ENCODE measurements around the gene CCDC88B.

The CCDC88B gene, protein sequence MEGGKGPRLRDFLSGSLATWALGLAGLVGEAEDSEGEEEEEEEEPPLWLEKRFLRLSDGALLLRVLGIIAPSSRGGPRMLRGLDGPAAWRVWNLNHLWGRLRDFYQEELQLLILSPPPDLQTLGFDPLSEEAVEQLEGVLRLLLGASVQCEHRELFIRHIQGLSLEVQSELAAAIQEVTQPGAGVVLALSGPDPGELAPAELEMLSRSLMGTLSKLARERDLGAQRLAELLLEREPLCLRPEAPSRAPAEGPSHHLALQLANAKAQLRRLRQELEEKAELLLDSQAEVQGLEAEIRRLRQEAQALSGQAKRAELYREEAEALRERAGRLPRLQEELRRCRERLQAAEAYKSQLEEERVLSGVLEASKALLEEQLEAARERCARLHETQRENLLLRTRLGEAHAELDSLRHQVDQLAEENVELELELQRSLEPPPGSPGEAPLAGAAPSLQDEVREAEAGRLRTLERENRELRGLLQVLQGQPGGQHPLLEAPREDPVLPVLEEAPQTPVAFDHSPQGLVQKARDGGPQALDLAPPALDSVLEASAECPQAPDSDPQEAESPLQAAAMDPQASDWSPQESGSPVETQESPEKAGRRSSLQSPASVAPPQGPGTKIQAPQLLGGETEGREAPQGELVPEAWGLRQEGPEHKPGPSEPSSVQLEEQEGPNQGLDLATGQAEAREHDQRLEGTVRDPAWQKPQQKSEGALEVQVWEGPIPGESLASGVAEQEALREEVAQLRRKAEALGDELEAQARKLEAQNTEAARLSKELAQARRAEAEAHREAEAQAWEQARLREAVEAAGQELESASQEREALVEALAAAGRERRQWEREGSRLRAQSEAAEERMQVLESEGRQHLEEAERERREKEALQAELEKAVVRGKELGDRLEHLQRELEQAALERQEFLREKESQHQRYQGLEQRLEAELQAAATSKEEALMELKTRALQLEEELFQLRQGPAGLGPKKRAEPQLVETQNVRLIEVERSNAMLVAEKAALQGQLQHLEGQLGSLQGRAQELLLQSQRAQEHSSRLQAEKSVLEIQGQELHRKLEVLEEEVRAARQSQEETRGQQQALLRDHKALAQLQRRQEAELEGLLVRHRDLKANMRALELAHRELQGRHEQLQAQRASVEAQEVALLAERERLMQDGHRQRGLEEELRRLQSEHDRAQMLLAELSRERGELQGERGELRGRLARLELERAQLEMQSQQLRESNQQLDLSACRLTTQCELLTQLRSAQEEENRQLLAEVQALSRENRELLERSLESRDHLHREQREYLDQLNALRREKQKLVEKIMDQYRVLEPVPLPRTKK (N-terminal part only)

DNA sequence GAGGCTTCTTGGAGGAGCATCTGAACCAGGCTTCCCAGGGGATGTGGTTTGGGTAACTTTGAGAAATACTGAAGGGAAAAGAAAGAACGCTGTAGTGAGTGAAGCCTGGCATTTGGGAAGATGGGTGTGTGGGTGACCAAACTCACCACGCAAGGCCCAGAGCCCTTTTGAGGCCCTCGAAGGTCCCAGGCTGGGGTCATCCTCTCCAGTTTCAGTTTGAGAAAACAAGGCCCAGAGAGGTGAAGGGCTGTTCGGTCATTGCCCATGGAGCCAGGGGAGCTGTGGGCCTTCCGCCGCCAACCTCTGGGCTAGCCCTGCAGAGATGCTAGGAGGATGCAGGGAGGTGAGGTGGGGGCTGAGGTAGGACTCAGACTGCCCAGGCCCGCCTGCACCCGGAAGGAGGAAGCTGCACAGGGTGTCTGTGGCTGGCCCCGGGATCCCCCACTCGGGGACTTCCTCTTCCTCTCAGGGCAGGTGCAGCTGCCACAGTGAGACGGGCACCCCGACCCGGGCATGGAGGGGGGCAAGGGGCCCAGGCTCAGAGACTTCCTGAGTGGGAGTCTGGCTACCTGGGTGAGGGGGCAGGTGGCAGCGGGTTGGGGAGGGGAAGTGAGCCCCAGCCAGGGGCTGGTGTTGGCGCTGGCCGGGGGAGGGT is at the start of gene CCDC88B:
CCDC88B (plus strand) TSS at position 451 of the 655 bp plus-strand sequence; CDS start at position 514, 63 bp downstream.
- intact Hi-C loops (cut with DNase I), result no loop called here
- peak in 2 of 10 donors; percentile 16 to 39 for DNase-seq

DNA sequence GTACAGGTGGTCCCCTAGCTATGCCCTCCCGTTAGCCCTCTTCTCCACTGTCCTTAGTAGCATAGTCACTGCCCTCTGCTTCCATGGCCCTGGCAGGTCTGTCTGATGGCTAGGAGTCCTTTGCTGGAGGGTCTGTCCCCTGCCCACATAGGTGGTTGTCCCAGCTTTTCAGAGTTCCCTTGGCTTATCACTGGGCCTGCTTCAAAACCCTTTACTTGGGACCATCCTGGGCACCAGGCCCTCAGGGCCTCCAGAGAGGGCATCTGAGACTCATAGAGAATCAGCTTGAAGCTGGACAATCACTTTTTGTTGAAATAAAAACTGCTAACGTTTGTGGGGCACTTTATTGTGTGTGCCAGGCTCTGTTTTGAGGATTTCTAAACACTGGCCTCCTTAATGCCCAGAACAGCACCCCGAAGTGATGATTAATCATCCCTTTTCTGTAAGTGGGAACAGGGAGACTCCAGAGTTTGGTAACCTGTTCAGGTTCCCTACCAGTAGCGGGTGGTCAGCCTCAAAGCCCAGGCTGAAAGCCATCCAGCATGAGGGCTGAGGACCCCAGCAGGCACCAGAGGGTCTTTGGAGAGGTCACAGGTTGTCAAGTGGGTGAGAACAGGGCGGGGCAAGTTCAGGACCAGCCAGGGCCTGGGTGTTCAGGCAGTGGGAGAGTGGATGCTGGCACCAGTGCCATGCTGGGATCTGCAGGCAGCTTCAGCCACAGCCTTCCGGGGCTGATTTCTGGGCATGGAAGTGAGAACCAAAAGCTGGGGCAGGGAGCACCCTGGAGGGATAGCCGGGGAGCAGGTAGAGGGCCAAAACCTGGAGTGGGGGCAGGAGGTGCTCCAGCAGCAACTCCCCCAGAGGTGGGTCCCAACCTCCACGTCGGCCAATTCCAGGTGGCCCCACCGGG is 49.4 kb upstream of the CCDC88B start:
- intact Hi-C loops (cut with DNase I), result no loop called here
- no peak for DNase-seq

DNA sequence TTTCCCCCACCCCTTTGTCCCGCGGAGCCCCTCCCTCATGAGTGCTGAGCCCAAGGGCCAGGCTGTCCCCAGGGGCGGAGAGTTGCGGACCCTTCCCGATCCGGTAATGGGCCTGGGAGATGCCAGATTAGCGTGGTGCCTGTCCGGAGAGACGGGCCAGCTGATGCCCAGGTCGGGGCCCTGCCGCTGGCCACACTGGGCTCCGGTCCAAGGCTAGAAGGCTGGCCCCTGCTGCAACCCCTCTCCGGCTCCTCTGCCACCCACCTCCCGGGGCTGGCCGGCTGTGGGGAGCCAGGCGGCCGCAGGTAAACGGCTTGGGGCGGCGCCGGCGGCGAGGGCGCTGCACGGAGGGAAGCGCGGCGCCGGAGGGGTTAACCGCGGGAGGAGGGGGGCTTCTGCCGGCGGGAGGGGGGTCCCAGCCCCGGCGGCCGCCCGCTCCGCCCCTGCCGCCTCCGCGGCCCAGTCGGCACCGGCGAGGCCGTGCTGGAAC is 48.7 kb upstream of the CCDC88B start, which contains the start of gene KCNK4:
KCNK4 (plus strand) TSS at position 41 of the 490 bp plus-strand sequence. CDS start 1,717 bp downstream, outside the sequence.
- intact Hi-C loops (cut with DNase I), result no loop called here
- no peak for DNase-seq

DNA sequence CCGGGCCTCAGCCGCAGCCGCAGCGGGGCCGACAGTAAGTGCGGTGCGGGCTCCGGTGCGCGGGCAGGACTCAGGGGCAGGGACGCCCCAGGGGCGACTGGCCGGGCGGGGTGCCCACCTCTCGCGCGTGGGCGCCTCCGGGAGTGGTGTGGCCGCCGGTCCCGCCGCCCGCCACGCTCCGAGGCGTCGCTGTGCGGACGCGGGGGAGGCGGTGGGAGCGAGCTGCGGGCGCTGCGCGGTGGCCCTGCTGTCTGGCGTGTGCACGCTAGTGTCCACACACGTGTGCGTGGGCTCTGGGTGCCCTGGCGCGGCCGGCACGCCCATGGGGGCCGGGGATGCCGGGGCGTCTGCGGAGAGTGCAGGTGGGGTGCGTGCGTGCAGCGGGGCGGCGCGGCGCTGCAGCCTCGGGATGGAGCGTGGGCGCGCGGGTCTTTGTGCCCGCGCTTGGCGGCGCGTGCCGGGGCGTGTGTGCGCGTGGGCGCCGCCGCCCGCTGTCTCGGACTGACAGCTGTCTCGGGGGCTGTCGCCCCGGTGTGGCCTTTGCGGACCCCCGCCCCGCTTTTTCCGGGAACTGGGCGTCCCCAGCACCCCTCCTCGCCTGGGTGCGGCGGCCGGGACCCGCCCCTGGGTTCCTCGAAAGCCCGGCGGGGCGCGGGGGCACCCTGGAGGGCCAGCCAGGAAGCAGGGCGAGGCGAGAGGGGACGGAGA is 48.1 kb upstream of the CCDC88B start:
- intact Hi-C loops (cut with DNase I), result no loop called here
- DNase-seq, result peak in 1 of 10 donors; percentile 31

DNA sequence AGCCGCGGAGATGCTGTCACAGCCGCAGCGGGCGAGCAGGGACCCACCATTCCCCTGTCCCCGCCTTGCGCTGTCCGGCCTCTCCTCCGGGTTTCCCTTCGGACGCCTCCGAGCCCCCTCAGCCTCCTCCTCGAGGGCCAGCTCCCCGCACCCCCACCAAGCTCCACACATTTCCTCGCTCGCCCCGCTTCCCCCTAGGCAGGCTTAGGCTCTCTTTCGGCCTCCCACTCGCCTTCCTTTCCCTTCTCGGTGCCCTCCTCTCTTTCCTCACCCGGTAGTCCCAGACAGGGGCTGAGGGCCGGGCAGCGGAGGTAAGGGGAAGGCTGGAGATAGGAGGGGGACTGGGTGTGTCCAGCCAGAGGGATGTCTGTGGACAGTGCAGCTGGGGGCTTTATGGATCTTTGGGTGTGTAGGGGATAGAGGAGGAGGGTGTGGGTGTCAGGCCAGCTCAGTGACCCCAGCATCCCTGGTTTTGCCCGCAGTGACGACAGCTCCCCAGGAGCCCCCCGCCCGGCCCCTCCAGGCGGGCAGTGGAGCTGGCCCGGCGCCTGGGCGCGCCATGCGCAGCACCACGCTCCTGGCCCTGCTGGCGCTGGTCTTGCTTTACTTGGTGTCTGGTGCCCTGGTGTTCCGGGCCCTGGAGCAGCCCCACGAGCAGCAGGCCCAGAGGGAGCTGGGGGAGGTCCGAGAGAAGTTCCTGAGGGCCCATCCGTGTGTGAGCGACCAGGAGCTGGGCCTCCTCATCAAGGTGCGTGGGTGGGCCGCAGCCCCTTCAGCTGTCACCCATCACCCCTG is 47.3 kb upstream of the CCDC88B start:
- intact Hi-C loops (cut with DNase I), result no loop called here
- DNase-seq, result no peak

DNA sequence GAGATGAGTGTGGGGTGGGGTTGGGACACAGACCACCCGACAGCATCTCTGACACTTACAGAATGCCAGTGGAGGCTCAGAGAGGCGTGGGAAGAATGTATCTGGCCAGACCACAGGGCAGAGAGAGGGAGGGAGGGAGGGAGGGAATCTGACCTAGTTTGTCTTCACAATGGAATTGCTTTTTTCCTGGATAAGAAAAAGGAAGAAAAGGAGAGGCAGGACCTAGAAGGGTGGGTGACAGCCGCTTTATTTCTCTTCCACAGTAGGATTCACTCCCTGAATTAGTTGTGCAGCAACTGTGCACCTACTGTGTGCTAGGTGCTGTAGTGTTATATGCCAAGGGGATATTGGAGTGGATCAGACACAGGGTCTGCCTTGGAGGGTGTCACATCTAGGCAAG is 45.2 kb upstream of the CCDC88B start:
- intact Hi-C loops (cut with DNase I), result no loop called here
- no peak for DNase-seq

DNA sequence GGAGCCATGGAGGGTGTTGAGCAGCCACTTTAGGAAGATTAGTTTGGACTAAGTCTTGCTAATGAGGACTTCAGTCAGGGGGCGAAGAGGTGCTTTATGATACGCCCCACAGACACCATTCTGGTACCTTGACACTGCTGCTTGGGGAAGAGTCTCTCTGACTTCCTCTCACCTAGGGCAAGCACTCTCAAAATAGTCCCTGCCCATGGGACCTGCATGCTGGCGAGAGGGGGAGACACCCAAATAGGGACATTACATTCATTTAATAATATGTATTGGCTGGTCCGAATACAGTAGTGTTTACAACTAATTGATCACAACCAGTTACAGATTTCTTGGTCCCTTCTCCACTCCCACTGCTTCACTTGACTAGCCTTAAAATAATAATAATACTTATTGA is 44.2 kb upstream of the CCDC88B start:
- DNase-seq, result no peak
- intact Hi-C loops (cut with DNase I), result no loop called here

DNA sequence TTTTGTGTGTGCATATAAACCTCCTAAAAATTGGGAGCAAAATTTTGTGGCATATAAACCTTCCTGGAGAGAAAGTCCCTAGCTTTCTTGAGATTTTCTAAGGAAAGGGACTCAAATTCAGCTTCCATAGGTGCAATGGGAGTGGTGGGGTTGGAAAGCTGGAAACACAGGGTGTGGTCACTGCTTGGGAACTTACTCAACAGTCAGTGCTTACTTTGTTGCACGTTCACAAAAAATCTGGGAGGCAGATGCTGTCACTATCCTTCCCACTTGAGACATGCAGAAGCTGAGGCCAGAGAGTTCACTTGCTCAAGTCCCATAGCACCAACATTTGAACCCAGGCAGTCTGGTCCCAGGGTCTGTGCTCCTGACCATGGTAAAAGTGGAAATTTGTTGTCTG is 43.8 kb upstream of the CCDC88B start:
- DNase-seq, result no peak
- intact Hi-C loops (cut with DNase I), result no loop called here

DNA sequence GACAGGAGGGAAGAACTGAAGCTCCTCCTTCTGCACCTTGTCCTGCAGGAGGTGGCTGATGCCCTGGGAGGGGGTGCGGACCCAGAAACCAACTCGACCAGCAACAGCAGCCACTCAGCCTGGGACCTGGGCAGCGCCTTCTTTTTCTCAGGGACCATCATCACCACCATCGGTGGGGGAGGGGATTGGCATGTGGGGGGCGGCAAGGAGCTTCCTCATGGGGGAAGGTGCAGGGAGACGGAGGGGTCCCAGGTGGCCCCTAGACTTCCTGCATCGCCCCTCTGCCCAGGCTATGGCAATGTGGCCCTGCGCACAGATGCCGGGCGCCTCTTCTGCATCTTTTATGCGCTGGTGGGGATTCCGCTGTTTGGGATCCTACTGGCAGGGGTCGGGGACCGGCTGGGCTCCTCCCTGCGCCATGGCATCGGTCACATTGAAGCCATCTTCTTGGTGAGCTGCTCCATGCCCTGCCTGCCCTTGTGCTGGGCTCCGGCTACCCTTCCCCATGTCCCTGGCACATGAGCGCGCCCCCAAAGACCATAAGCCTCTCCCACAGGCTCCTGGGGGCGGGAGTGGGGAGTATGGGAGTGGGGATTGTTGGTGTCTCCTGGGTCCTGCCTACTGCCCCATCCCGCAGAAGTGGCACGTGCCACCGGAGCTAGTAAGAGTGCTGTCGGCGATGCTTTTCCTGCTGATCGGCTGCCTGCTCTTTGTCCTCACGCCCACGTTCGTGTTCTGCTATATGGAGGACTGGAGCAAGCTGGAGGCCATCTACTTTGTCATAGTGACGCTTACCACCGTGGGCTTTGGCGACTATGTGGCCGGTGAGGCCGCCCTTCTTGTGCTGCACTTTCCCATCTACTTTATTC is 42.9 kb upstream of the CCDC88B start:
- intact Hi-C loops (cut with DNase I), result no loop called here
- DNase-seq, result no peak

DNA sequence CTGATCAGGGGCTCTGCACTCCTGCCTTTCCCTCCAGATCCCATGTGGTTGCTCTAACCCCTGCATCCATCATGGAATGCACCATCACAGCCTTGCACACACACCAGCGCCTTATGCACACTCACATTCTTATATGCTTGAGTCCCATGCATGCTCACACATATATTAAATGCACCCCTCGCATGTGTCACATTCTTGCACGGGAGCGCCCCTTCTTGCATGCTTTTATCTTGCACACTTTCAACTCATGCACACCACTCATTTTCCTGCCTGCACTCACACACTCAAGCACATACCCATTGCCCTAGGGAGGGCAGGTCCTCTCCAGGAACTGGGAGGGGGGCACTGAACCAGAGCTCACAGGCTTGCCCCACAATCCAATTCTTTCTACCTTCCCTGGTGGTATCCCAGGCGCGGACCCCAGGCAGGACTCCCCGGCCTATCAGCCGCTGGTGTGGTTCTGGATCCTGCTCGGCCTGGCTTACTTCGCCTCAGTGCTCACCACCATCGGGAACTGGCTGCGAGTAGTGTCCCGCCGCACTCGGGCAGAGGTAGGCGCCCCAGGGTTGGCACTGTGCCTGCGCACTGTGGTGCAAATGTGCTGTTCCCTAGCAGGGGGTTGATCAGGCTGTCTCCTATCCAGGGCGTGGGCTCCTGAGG is 42.2 kb upstream of the CCDC88B start:
- intact Hi-C loops (cut with DNase I), result no loop called here
- DNase-seq, result no peak

DNA sequence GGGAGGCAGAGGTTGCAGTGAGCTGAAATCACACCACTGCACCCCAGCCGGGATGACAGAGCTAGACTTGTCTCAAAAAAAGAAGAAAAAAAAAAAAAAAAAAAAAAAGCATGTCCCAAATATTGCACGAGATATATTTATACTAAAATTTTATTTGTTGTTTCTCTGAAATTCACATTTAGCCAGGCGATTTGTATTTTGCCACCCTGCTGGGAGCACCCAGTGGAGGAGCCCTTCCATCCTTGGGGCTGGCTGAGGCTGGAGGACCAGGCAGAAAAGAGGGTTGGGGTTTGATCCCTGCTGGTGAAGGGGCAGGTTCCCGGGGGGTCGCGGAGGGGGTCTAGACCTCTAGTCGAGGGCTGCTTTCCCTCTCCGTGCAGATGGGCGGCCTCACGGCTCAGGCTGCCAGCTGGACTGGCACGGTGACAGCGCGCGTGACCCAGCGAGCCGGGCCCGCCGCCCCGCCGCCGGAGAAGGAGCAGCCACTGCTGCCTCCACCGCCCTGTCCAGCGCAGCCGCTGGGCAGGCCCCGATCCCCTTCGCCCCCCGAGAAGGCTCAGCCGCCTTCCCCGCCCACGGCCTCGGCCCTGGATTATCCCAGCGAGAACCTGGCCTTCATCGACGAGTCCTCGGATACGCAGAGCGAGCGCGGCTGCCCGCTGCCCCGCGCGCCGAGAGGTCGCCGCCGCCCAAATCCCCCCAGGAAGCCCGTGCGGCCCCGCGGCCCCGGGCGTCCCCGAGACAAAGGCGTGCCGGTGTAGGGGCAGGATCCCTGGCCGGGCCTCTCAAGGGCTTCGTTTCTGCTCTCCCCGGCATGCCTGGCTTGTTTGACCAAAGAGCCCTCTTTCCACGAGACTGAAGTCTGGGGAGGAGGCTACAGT is 40.8 kb upstream of the CCDC88B start:
- intact Hi-C loops (cut with DNase I), result no loop called here
- peak in 9 of 10 donors; percentile 60 to 95 (median 76) for DNase-seq

DNA sequence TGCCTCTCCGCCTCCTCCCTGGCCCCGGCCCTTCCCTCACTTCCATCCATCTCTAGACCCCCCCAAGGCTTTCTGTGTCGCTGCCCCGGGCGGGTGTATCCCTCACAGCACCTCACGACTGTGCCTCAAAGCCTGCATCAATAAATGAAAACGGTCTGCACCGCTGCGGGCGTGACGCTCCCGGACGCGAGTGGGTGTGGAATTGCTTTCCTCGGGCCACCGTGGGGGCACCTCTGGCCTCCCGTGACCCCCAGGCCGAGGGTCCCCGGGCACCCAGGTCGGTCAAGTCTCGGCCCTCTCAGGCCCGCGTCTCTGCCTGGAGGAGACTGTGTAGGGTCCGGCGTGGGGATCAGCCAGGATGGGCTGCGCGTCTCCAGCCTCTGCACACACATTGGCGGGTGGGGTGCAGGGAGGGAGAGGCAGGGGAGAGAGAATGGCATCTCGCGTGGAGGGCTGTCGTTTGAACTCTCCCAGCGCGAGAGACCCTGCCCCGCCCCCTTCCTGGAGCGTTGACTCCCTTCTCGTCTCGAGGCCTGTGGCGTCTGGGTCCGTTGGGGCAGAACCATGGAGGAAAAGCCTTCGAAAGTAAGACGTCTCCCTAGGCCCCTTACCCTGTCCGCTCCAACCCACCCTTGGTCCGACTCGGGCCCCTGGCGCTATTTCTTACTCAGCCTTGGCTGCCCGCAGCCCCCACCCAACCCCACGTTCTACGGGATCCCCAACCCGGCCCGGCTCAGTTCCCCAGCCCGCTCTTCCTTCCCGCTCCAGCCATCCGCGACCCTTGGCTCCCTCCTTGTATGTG is 40.0 kb upstream of the CCDC88B start, which contains the start of gene CATSPERZ:
CATSPERZ (plus strand) TSS at position 512 of the 802 bp plus-strand sequence; CDS start at position 565, 53 bp downstream.
- DNase-seq, result no peak
- intact Hi-C loops (cut with DNase I), result loop anchor here (2.0 to 5.0 kb wide), 2 partner anchors 29 to 48 kb away; partner anchors contain the start of gene PLCB3

Measured in posterior cingulate gyrus (tissue), 11 donors.